ENCODE measurements around the gene CORO2A. TPM values are rescaled to one million over a fixed set of nuclear protein-coding genes. Genes with fewer than 3 reads are reported as not detected.

The CORO2A gene
- total RNA-seq, 1 experiment from 2014 or later = 32.5 TPM

GRCh38 chr9:98087420-98088354 is 104.8 kb downstream of the CORO2A start (continued):
- TF ChIP-seq ARID4B (CRISPR knock-in tag; IDR thresholded peaks at IDR 0.05; ENCODE audit: borderline replicate concordance) (peak; percentile 96), MXD4 (CRISPR knock-in tag; IDR thresholded peaks at IDR 0.05; ENCODE audit: borderline replicate concordance) (no peak), PRRX2 (CRISPR knock-in tag; IDR thresholded peaks at IDR 0.05) (no peak), CREM (CRISPR knock-in tag; IDR thresholded peaks at IDR 0.05) (no peak; the same call in 1 of the 2 replicates), ESRRA (CRISPR knock-in tag; IDR thresholded peaks at IDR 0.05; ENCODE audit: borderline replicate concordance) (peak; percentile 92; the same call in 1 of the 2 replicates), ZNF396 (CRISPR knock-in tag; IDR thresholded peaks at IDR 0.05; ENCODE audit: borderline replicate concordance) (no peak), CREB1 (CRISPR knock-in tag; IDR thresholded peaks at IDR 0.05) (0 out of 2 replicates have a peak, but pooled peaks have one; percentile 43), USF1 (CRISPR knock-in tag; IDR thresholded peaks at IDR 0.05) (peak; percentile 75), GRHL2 (CRISPR knock-in tag; IDR thresholded peaks at IDR 0.05; ENCODE audit: insufficient replicate concordance, severe bottlenecking) (no peak), E2F4 (CRISPR knock-in tag; IDR thresholded peaks at IDR 0.05; ENCODE audit: borderline replicate concordance, low read depth) (peak; percentile 93), ZNF138 (CRISPR knock-in tag; conservative IDR thresholded peaks at IDR 0.05) (peak; percentile 74), TEAD1 (CRISPR knock-in tag; IDR thresholded peaks at IDR 0.05) (peak; percentile 96), GABPB1 (CRISPR knock-in tag; IDR thresholded peaks at IDR 0.05) (no peak)
- TF ChIP-seq, protein P1, sequence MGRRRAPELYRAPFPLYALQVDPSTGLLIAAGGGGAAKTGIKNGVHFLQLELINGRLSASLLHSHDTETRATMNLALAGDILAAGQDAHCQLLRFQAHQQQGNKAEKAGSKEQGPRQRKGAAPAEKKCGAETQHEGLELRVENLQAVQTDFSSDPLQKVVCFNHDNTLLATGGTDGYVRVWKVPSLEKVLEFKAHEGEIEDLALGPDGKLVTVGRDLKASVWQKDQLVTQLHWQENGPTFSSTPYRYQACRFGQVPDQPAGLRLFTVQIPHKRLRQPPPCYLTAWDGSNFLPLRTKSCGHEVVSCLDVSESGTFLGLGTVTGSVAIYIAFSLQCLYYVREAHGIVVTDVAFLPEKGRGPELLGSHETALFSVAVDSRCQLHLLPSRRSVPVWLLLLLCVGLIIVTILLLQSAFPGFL (CRISPR knock-in tag; IDR thresholded peaks at IDR 0.05; ENCODE audit: borderline replicate concordance) = no peak; the same call in 1 of the 2 replicates
- TF ChIP-seq, protein P2, sequence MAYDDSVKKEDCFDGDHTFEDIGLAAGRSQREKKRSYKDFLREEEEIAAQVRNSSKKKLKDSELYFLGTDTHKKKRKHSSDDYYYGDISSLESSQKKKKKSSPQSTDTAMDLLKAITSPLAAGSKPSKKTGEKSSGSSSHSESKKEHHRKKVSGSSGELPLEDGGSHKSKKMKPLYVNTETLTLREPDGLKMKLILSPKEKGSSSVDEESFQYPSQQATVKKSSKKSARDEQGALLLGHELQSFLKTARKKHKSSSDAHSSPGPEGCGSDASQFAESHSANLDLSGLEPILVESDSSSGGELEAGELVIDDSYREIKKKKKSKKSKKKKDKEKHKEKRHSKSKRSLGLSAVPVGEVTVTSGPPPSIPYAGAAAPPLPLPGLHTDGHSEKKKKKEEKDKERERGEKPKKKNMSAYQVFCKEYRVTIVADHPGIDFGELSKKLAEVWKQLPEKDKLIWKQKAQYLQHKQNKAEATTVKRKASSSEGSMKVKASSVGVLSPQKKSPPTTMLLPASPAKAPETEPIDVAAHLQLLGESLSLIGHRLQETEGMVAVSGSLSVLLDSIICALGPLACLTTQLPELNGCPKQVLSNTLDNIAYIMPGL (CRISPR knock-in tag; IDR thresholded peaks at IDR 0.05) = peak; percentile 75; the same call in 1 of the 2 replicates
- TF ChIP-seq, protein P3, sequence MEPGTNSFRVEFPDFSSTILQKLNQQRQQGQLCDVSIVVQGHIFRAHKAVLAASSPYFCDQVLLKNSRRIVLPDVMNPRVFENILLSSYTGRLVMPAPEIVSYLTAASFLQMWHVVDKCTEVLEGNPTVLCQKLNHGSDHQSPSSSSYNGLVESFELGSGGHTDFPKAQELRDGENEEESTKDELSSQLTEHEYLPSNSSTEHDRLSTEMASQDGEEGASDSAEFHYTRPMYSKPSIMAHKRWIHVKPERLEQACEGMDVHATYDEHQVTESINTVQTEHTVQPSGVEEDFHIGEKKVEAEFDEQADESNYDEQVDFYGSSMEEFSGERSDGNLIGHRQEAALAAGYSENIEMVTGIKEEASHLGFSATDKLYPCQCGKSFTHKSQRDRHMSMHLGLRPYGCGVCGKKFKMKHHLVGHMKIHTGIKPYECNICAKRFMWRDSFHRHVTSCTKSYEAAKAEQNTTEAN (CRISPR knock-in tag; IDR thresholded peaks at IDR 0.05) = peak; percentile 97
- TF ChIP-seq, protein P4, sequence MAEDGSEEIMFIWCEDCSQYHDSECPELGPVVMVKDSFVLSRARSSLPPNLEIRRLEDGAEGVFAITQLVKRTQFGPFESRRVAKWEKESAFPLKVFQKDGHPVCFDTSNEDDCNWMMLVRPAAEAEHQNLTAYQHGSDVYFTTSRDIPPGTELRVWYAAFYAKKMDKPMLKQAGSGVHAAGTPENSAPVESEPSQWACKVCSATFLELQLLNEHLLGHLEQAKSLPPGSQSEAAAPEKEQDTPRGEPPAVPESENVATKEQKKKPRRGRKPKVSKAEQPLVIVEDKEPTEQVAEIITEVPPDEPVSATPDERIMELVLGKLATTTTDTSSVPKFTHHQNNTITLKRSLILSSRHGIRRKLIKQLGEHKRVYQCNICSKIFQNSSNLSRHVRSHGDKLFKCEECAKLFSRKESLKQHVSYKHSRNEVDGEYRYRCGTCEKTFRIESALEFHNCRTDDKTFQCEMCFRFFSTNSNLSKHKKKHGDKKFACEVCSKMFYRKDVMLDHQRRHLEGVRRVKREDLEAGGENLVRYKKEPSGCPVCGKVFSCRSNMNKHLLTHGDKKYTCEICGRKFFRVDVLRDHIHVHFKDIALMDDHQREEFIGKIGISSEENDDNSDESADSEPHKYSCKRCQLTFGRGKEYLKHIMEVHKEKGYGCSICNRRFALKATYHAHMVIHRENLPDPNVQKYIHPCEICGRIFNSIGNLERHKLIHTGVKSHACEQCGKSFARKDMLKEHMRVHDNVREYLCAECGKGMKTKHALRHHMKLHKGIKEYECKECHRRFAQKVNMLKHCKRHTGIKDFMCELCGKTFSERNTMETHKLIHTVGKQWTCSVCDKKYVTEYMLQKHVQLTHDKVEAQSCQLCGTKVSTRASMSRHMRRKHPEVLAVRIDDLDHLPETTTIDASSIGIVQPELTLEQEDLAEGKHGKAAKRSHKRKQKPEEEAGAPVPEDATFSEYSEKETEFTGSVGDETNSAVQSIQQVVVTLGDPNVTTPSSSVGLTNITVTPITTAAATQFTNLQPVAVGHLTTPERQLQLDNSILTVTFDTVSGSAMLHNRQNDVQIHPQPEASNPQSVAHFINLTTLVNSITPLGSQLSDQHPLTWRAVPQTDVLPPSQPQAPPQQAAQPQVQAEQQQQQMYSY (CRISPR knock-in tag; IDR thresholded peaks at IDR 0.05) = 0 out of 2 replicates have a peak, but pooled peaks have one; percentile 7
- TF ChIP-seq, protein P5, sequence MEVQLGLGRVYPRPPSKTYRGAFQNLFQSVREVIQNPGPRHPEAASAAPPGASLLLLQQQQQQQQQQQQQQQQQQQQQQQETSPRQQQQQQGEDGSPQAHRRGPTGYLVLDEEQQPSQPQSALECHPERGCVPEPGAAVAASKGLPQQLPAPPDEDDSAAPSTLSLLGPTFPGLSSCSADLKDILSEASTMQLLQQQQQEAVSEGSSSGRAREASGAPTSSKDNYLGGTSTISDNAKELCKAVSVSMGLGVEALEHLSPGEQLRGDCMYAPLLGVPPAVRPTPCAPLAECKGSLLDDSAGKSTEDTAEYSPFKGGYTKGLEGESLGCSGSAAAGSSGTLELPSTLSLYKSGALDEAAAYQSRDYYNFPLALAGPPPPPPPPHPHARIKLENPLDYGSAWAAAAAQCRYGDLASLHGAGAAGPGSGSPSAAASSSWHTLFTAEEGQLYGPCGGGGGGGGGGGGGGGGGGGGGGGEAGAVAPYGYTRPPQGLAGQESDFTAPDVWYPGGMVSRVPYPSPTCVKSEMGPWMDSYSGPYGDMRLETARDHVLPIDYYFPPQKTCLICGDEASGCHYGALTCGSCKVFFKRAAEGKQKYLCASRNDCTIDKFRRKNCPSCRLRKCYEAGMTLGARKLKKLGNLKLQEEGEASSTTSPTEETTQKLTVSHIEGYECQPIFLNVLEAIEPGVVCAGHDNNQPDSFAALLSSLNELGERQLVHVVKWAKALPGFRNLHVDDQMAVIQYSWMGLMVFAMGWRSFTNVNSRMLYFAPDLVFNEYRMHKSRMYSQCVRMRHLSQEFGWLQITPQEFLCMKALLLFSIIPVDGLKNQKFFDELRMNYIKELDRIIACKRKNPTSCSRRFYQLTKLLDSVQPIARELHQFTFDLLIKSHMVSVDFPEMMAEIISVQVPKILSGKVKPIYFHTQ (CRISPR knock-in tag; IDR thresholded peaks at IDR 0.05) = no peak
